ENCODE results near the gene ATP8B4. TPM values are rescaled to one million over a fixed set of nuclear protein-coding genes. Genes with fewer than 3 reads are reported as not detected.

ATP8B4 gene
- total RNA-seq, 4 donors from 2014 or later: 5.2 to 24.3 (median 7.6) TPM

- H3K36me3 ChIP-seq: no peaks in the 10 kb centered on the region
- H3K4me3 ChIP-seq (replicated peaks in 1 of 3): no peak overlapping the region
- DNase-seq: no peak
- no peaks in the 10 kb centered on the region for H3K27me3 ChIP-seq
- no peaks in the 10 kb centered on the region for H3K9me3 ChIP-seq
- intact Hi-C loops (cut with DNase I): no loop called here
- TF ChIP-seq CTCF (IDR thresholded peaks at IDR 0.05) (no peak), POLR2A (IDR thresholded peaks at IDR 0.05) (no peak)
- H3K4me1 ChIP-seq: no peaks in the 10 kb centered on the region
- H3K27ac ChIP-seq: no peak overlapping the region
These were observed 74.6 kb downstream of the ATP8B4 start for GRCh38 chr15:50044406-50044805.

- no peak for DNase-seq
- TF ChIP-seq POLR2A (IDR thresholded peaks at IDR 0.05) (no peak), CTCF (IDR thresholded peaks at IDR 0.05) (no peak)
- no peaks in the 10 kb centered on the region for H3K36me3 ChIP-seq
- H3K27ac ChIP-seq: no peak overlapping the region
- intact Hi-C loops (cut with DNase I): no loop called here
- no peak overlapping the region for H3K4me3 ChIP-seq (replicated peaks in 1 of 3)
- no peaks in the 10 kb centered on the region for H3K4me1 ChIP-seq
- no peaks in the 10 kb centered on the region for H3K27me3 ChIP-seq
- 92 to 94% methylated on average over 2 of the region's 2 CpGs for WGBS, 2 donors
- H3K9me3 ChIP-seq: no peaks in the 10 kb centered on the region
These were observed 76.3 kb downstream of the ATP8B4 start for GRCh38 chr15:50042775-50043174.

- H3K27me3 ChIP-seq: no peaks in the 10 kb centered on the region
- no peak for TF ChIP-seq CTCF (IDR thresholded peaks at IDR 0.05)
- TF ChIP-seq POLR2A (IDR thresholded peaks at IDR 0.05): no peak
- intact Hi-C loops (cut with DNase I): no loop called here
These were observed 88.6 kb downstream of the ATP8B4 start for GRCh38 chr15:50030456-50030855.

GRCh38 chr15:50028326-50028725, 90.7 kb downstream of the ATP8B4 start:
- H3K9me3 ChIP-seq: no peaks in the 10 kb centered on the region
- TF ChIP-seq CTCF (IDR thresholded peaks at IDR 0.05): no peak
- TF ChIP-seq POLR2A (IDR thresholded peaks at IDR 0.05): no peak
- no peaks in the 10 kb centered on the region for H3K4me1 ChIP-seq
- no peak overlapping the region for H3K4me3 ChIP-seq (replicated peaks in 1 of 3)
- DNase-seq: no peak
- no peak overlapping the region for H3K27ac ChIP-seq
- no peaks in the 10 kb centered on the region for H3K27me3 ChIP-seq
- intact Hi-C loops (cut with DNase I): no loop called here
- no peaks in the 10 kb centered on the region for H3K36me3 ChIP-seq

More at GRCh38 chr15:50030456-50030855, 88.6 kb downstream of the ATP8B4 start:
- no peak for DNase-seq
- H3K27ac ChIP-seq: no peak overlapping the region
- H3K36me3 ChIP-seq: no peaks in the 10 kb centered on the region
- no peaks in the 10 kb centered on the region for H3K9me3 ChIP-seq
- H3K4me1 ChIP-seq: no peaks in the 10 kb centered on the region
- H3K4me3 ChIP-seq (replicated peaks in 1 of 3): no peak overlapping the region

- intact Hi-C loops (cut with DNase I): no loop called here
These were observed 94.8 kb downstream of the ATP8B4 start for GRCh38 chr15:50024281-50024680.

More at GRCh38 chr15:50024281-50024680, 94.8 kb downstream of the ATP8B4 start:
- DNase-seq: no peak
- no peak overlapping the region for H3K4me3 ChIP-seq (replicated peaks in 1 of 3)
- no peaks in the 10 kb centered on the region for H3K9me3 ChIP-seq
- no peak for TF ChIP-seq POLR2A (IDR thresholded peaks at IDR 0.05)
- TF ChIP-seq CTCF (IDR thresholded peaks at IDR 0.05): no peak
- 58 to 63% methylated on average over 4 of the region's 4 CpGs for WGBS, 2 donors
- H3K27me3 ChIP-seq: no peaks in the 10 kb centered on the region
- H3K27ac ChIP-seq: no peak overlapping the region
- no peaks in the 10 kb centered on the region for H3K36me3 ChIP-seq
- no peaks in the 10 kb centered on the region for H3K4me1 ChIP-seq

Measured in thyroid gland (tissue), 4 donors.